ENCODE results near the gene SYNPO2L.
"Not testable (repeated sequence)": the region's sequence is repeated elsewhere in the genome, so short reads cannot be mapped to it uniquely, and the experiment has no call there.

SYNPO2L gene

GRCh38 chr10:73655990-73656298, at the start of gene SYNPO2L:
TSS of gene SYNPO2L (minus strand) at chr10:73656029. CDS start at chr10:73655922, 107 bp downstream.
- DNase-seq (ENCODE audit: low read depth in 1 of 2, low spot score in 1 of 2) = no peak

- not testable (repeated sequence) for DNase-seq (ENCODE audit: low read depth in 1 of 2, low spot score in 1 of 2)
Measured at GRCh38 chr10:73703924-73704323, 48.1 kb upstream of the SYNPO2L start.

- not testable (repeated sequence) for DNase-seq (ENCODE audit: low read depth in 1 of 2, low spot score in 1 of 2)
Measured at GRCh38 chr10:73698819-73699218, 43.0 kb upstream of the SYNPO2L start.

DNA sequence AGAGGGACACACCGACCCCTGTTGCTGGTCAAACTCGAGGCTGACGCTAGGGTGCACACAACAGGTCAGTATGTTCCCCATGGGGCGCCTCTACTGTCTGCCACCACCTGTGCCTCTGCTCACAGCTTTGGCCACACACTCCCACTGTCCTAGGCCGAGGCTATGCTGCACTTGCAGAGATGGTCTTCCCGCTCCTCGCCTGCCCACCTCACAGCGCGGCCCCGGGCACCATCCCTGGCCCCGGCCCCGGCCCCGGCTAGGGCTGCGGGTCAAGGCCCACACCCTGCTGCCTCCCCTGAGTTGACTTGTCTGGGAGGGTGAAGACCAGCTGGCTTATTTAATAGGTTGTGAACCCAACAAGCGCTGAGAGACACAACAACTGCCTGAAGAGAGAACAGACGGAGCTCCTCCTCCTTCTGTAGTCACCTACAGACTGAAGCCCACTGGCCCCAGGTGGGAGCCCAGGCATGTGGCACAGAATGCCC, 41.9 kb upstream of the SYNPO2L start, which contains the start of gene AGAP5:
Gene AGAP5, minus strand, starts transcription at position 435 of the 485 bp plus-strand sequence. Its CDS starts 354 bp downstream, at position 81.
- not testable (repeated sequence) for DNase-seq (ENCODE audit: low read depth in 1 of 2, low spot score in 1 of 2)

- DNase-seq (ENCODE audit: low read depth in 1 of 2, low spot score in 1 of 2) = not testable (repeated sequence)
Measured at GRCh38 chr10:73695302-73695701, 39.5 kb upstream of the SYNPO2L start.

DNA sequence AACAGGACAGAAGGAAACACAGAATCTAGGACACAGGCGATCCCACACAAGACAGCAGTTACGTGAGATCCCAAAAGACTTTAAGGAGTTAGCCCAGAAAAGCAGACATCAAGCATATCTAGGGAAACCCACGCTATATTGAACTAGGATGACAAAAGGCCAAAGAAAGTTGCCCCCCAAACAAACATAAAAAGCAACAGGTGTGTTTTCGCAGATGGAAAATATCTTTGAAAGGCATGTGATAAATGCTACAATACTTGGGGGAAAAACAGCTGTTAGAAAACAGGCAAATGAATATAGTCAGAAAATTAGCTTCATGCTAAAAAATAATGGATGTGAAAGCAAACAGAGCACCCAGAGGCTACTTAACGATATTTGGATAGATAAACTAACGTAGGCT, 34.9 kb upstream of the SYNPO2L start:
- DNase-seq (ENCODE audit: low read depth in 1 of 2, low spot score in 1 of 2) = not testable (repeated sequence)

- not testable (repeated sequence) for DNase-seq (ENCODE audit: low read depth in 1 of 2, low spot score in 1 of 2)
Measured at GRCh38 chr10:73689596-73689995, 33.8 kb upstream of the SYNPO2L start.

- DNase-seq (ENCODE audit: low read depth in 1 of 2, low spot score in 1 of 2) = not testable (repeated sequence)
Measured at GRCh38 chr10:73687641-73688040, 31.8 kb upstream of the SYNPO2L start.

- DNase-seq (ENCODE audit: low read depth in 1 of 2, low spot score in 1 of 2) = not testable (repeated sequence)
Measured at GRCh38 chr10:73674546-73674945, 18.7 kb upstream of the SYNPO2L start.

DNA sequence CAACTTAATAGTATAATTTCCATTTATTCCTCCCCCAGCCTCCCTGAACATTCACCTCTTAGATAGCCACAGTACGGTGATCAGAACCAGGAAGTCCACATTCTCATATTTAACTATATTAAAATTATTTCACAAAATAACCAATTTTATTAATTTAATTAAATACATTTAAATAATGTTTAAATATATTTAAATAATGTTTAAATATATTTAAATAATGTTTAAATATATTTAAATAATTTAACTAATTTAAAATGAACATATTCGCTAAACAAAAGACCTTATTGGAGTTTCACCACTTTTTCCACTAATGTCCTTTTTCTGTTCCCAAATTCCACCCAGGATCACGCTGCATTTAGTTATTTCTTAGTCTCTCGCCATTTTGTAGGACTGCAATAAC, 12.5 kb upstream of the SYNPO2L start:
- DNase-seq (ENCODE audit: low read depth in 1 of 2, low spot score in 1 of 2) = not testable (repeated sequence)

GRCh38 chr10:73666153-73666809, 10.5 kb upstream of the SYNPO2L start:
- DNase-seq (ENCODE audit: low read depth in 1 of 2, low spot score in 1 of 2) = not testable (repeated sequence)

- not testable (repeated sequence) for DNase-seq (ENCODE audit: low read depth in 1 of 2, low spot score in 1 of 2)
Measured at GRCh38 chr10:73665581-73665980, 9.8 kb upstream of the SYNPO2L start.

GRCh38 chr10:73664156-73665040, 8.6 kb upstream of the SYNPO2L start:
- not testable (repeated sequence) for DNase-seq (ENCODE audit: low read depth in 1 of 2, low spot score in 1 of 2)

DNA sequence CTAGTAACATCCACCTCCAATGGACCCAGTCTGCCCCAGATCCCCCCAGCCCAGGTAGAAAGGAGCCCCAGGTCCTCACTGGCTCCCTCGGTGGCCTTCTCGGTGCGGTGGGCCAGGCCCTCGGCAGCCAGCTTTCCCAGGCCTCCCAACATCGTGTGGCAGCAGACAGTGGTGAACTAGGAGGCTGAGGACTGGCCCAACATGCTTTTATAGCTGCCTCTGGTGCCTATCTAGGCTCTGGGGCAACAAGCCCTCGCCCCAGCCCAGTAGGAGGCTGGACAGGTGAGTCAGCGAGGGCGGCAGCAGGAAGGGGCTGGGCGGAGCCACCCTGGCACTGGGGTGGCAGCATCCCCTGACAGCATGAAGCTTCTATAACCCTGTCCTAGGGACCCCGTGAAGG, 7.8 kb upstream of the SYNPO2L start:
- DNase-seq (ENCODE audit: low read depth in 1 of 2, low spot score in 1 of 2) = not testable (repeated sequence)

DNA sequence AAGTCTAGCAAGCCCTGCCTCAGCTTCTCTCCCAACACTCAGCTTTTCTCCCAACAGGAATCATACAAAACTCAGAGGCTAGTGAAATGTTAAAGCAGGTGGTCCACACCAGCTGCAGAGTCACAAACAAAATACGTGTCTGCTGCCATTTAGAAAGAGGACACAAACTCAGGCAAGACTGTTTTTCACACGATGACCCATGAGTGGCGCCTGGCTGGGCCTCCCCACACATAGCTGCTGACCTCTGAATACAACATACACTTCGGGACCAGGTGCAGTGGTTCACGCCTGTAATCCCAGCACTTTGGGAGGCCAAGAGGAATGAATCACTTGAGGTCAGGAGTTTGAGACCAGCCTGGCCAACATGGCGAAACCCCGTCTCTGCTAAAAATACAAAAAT, 6.9 kb upstream of the SYNPO2L start:
- DNase-seq (ENCODE audit: low read depth in 1 of 2, low spot score in 1 of 2) = not testable (repeated sequence)

- no peak for DNase-seq (ENCODE audit: low read depth in 1 of 2, low spot score in 1 of 2)
Measured at GRCh38 chr10:73655257-73655989, 406 bp downstream of the SYNPO2L start.

GRCh38 chr10:73653701-73654100, 2.1 kb downstream of the SYNPO2L start:
- no peak for DNase-seq (ENCODE audit: low read depth in 1 of 2, low spot score in 1 of 2)

DNA sequence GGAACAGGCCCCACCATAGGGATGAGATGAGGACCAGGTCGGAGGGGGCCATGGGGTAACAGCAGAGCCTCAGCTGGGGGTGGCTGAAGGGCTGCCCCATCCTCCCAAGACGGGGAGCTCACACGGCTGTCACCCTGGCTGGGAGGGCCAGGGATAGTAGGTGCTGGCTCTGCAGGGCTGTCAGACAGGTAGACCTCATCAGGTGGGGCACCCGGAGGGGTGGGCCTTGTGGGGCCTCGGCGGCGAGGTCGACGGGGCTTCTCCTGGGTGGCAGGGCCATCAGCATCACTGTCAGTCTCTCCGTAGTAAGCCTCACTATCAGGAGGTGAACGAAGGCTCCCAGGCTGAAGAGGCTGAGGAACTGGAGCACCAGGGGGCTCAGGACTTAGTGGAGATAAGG, 2.6 kb downstream of the SYNPO2L start:
- DNase-seq (ENCODE audit: low read depth in 1 of 2, low spot score in 1 of 2) = no peak

- no peak for DNase-seq (ENCODE audit: low read depth in 1 of 2, low spot score in 1 of 2)
Measured at GRCh38 chr10:73650537-73651331, 5.1 kb downstream of the SYNPO2L start.

DNA sequence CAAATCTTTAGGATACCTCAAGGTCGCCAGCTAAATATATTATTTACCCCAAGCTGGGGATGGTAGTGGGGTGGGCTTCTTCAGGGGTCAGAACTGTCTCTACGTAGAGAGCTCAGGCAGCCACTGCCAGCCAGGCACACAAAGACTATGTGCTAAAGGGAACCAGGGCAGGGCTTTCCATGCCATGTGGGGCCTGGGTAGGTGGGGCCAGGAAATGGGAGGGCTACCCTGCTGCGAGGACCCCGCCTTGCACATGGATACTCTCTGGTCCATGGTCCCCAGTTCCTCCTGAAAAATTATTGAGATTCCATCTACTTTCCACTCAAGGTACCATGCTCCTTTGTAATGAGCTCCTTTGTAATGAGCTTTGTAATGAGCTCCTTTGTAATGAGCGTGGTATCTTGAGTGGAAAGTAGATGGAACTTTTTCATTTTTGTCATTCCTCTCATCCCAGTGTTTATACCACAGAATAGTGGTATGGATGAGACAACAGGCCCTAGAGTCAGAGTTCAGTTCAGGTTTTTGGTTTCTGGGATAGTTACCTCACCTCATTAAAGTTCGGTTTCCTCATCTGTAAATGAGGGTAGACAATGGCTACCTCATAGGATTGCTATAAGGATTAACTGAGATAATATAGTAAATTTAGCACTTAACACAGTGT, 5.8 kb downstream of the SYNPO2L start:
- no peak for DNase-seq (ENCODE audit: low read depth in 1 of 2, low spot score in 1 of 2)

Data from stimulated activated CD4-positive, alpha-beta T cell treated with anti-CD3 and anti-CD28 coated beads, Interleukin-15, amount 100 ng/mL, for 1 hour (primary cell).